ENCODE measurements around the gene CEMIP.

CEMIP gene

GRCh38 chr15:80766275-80766674 is 12.9 kb upstream of the CEMIP start:
- POLR2A ChIA-PET: no interaction called here
- TF ChIP-seq, protein P1, sequence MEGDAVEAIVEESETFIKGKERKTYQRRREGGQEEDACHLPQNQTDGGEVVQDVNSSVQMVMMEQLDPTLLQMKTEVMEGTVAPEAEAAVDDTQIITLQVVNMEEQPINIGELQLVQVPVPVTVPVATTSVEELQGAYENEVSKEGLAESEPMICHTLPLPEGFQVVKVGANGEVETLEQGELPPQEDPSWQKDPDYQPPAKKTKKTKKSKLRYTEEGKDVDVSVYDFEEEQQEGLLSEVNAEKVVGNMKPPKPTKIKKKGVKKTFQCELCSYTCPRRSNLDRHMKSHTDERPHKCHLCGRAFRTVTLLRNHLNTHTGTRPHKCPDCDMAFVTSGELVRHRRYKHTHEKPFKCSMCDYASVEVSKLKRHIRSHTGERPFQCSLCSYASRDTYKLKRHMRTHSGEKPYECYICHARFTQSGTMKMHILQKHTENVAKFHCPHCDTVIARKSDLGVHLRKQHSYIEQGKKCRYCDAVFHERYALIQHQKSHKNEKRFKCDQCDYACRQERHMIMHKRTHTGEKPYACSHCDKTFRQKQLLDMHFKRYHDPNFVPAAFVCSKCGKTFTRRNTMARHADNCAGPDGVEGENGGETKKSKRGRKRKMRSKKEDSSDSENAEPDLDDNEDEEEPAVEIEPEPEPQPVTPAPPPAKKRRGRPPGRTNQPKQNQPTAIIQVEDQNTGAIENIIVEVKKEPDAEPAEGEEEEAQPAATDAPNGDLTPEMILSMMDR (IDR thresholded peaks at IDR 0.05; ENCODE audit: control extremely low read depth, extremely low read depth, low read depth, missing control alignments): no peak
- CTCF ChIA-PET: interaction anchor here (1.6 to 3.7 kb wide), 2 partner anchors 11 to 22 kb away, joined by 3 to 26 read pairs; no protein-coding TSS in a partner anchor
- no peak for DNase-seq (ENCODE audit: extremely low spot score)

- ChIA-PET POLR2A (no interaction called here), CTCF (interaction anchor here (3.7 kb wide), 1 partner anchor 9 kb away, joined by 26 read pairs; no protein-coding TSS in a partner anchor)
- TF ChIP-seq, protein P1 (IDR thresholded peaks at IDR 0.05; ENCODE audit: control extremely low read depth, extremely low read depth, low read depth, missing control alignments): no peak
- no peak for DNase-seq (ENCODE audit: extremely low spot score)
These were observed 11.0 kb upstream of the CEMIP start for GRCh38 chr15:80768158-80768557.

DNA sequence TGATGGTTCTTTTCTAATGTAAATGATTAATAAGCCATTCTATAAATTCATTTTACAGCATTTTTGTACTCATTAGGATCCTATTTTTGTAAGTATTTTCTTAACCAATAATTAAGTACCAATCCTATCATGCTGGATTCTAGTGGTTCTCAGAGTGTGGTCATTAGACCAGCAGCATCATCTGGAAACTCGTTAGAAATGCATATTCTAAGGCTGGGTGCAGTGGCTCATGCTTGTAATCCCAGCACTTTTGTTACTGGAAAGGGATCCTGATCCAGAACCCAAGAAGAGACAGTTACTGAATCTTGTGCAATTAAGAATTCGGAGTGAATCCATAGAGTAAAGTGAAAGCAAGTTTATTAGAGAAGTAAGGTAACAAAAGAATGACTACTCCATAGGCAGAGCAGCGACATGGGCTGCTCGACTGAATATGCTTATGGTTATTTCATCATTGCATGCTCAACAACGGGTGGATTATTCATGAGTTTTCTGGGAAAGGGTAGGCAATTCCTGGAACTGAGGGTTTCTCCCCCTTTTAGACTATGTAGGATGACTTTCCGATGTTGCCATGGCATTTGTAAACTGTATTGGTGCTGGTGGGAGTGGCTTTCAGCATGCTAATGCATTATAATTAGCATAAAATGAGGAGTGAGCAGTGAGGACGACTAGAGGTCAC is 9.9 kb upstream of the CEMIP start:
- TF ChIP-seq, protein P1 (IDR thresholded peaks at IDR 0.05; ENCODE audit: control extremely low read depth, extremely low read depth, low read depth, missing control alignments): no peak
- CTCF ChIA-PET: no interaction called here
- DNase-seq (ENCODE audit: extremely low spot score): no peak

DNA sequence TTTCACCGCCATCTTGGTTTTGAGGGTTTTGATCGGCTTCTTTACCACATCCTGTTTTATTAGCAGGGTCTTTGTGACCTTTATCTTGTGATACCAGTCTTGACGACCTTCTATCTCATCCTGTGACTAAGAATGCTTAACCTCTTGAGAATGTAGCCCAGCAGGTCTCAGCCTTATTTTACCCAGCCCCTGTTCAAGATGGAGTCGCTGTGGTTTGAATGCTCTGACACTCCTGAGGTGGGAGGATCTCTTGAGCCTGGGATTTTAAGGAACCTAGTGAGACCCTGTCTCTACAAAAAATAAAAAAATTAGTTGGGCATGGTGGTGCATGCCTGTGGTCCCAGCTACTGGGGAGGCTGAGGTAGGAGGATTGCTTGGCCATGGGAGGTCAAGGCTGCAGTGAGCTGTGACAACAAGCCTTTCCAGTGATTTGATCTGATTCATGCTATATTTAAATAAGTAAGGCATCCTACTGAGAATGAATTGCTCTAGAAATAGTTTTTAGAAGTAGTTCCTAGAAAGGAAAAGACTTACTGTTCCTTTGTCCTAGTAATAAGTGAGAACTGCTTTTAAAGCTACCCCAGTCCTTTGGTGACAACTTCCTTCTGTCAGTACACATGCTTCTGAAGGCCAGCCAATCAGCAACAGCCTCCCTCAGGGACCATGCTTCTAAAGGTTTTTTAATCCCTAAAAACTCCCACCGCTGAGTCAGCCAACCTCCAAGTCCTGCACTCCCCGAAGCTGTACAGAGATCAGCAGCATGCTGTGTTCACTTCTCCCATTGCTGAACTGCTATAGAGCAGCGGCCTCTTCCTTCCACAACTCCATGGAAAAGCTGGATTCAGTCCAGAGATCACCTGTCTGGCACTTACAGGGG is 9.1 kb upstream of the CEMIP start:
- CTCF ChIA-PET: no interaction called here
- no peak for DNase-seq (ENCODE audit: extremely low spot score)
- POLR2A ChIA-PET: no interaction called here

More for the DNA sequence above, 9.9 kb upstream of the CEMIP start:
- POLR2A ChIA-PET: no interaction called here

GRCh38 chr15:80773122-80773551 is 6.0 kb upstream of the CEMIP start:
- DNase-seq (ENCODE audit: extremely low spot score): no peak
- ChIA-PET CTCF (interaction anchor here (0.8 to 6.8 kb wide), 2 partner anchors 207 to 318 kb away, joined by 3 to 100 read pairs; no protein-coding TSS in a partner anchor), POLR2A (no interaction called here)
- TF ChIP-seq, protein P1 (IDR thresholded peaks at IDR 0.05; ENCODE audit: control extremely low read depth, extremely low read depth, low read depth, missing control alignments): no peak

More for the DNA sequence above, 9.1 kb upstream of the CEMIP start:
- TF ChIP-seq, protein P1 (IDR thresholded peaks at IDR 0.05; ENCODE audit: control extremely low read depth, extremely low read depth, low read depth, missing control alignments): no peak

GRCh38 chr15:80773792-80774352 is 5.3 kb upstream of the CEMIP start:
- ChIA-PET CTCF (interaction anchor here (6.8 kb wide), 1 partner anchor 319 kb away, joined by 100 read pairs; no protein-coding TSS in a partner anchor), POLR2A (no interaction called here)
- DNase-seq (ENCODE audit: extremely low spot score): no peak
- TF ChIP-seq, protein P1 (IDR thresholded peaks at IDR 0.05; ENCODE audit: control extremely low read depth, extremely low read depth, low read depth, missing control alignments): no peak

All from GM10248 (cell line).